Activated naive CD4-positive, alpha-beta T cell treated with anti-CD3 and anti-CD28 coated beads for 36 hours (primary cell): ENCODE data around the gene C1QTNF12. TPM values are rescaled to one million over a fixed set of nuclear protein-coding genes. Genes with fewer than 3 reads are reported as not detected.

ENCODE experiments used
- CTCF ChIA-PET: fragments of 350-600 bp; sonication (Branson Sonifier 250); formaldehyde crosslinking; loops from one replicate; lab custom pipeline; 2021; ENCODE audit warnings: antibody characterized with exemption; lab: Charles Lee
- DNase-seq: peaks from one replicate; pipeline ENCODE4 v3.0.0-alpha.2; 2020
- H3K27ac Mint-ChIP-seq: one replicate; pipeline ENCODE4 v1.8.0; 2021; ENCODE audit warnings: mild to moderate bottlenecking, mixed read lengths
- H3K27me3 Mint-ChIP-seq: one replicate; pipeline ENCODE4 v1.8.0; 2021; ENCODE audit warnings: low read depth, mixed read lengths
- H3K36me3 Mint-ChIP-seq: one replicate; pipeline ENCODE4 v1.8.0; 2021; ENCODE audit warnings: low read depth, mixed read lengths
- H3K4me1 Mint-ChIP-seq: one replicate; pipeline ENCODE4 v1.8.0; 2021; ENCODE audit warnings: low read depth, mixed read lengths
- H3K4me3 Mint-ChIP-seq: one replicate; pipeline ENCODE4 v1.8.0; 2021; ENCODE audit warnings: mild to moderate bottlenecking, moderate library complexity, mixed read lengths
- H3K9me3 Mint-ChIP-seq: one replicate; pipeline ENCODE4 v1.8.0; 2021; ENCODE audit warnings: mixed read lengths
- intact Hi-C: fragments of 100-400 bp; cut with micrococcal nuclease; formaldehyde crosslinking; loops from one replicate; pipeline ENCODE4 v1.15.1; 2023
- total RNA-seq, 2 experiments: library from RNA; stranded (reverse); gene quantifications; one replicate each; pipeline ENCODE4 v1.2.3, GENCODE V29; 2021

Gene C1QTNF12
- total RNA-seq, 2 experiments from 2014 or later: 6.0 to 7.8 TPM

- no peak for DNase-seq
- no peaks in the 10 kb centered on the region for H3K27me3 Mint-ChIP-seq
- intact Hi-C loops: no loop called here
- H3K9me3 Mint-ChIP-seq: no peaks in the 10 kb centered on the region
- peak overlapping the region; percentile 92 for H3K27ac Mint-ChIP-seq
- H3K4me1 Mint-ChIP-seq: peaks cover 40% of the 10 kb centered on the region
- H3K4me3 Mint-ChIP-seq: peak overlapping the region; percentile 59
- CTCF ChIA-PET: interaction anchor here (1.5 kb wide), 1 partner anchor 11 kb away, joined by 3 read pairs; the partner anchor contains the start of gene TNFRSF18
- peaks cover 33% of the 10 kb centered on the region for H3K36me3 Mint-ChIP-seq
These were observed 29.5 kb downstream of the C1QTNF12 start for GRCh38 chr1:1216770-1217620.

- H3K27me3 Mint-ChIP-seq: no peaks in the 10 kb centered on the region
- H3K9me3 Mint-ChIP-seq: no peaks in the 10 kb centered on the region
- H3K36me3 Mint-ChIP-seq: peaks cover 33% of the 10 kb centered on the region
- H3K4me3 Mint-ChIP-seq: peak overlapping the region; percentile 59
- CTCF ChIA-PET: interaction anchor here (0.6 to 1.5 kb wide), 3 partner anchors 10 to 115 kb away, joined by 3 to 4 read pairs (median 3); partner anchors contain the start of gene TNFRSF18
- H3K27ac Mint-ChIP-seq: peak overlapping the region; percentile 92
- peaks cover 42% of the 10 kb centered on the region for H3K4me1 Mint-ChIP-seq
- DNase-seq: no peak
- intact Hi-C loops: loop anchor here (2.0 kb wide), 1 partner anchor 99 kb away; the partner anchor contains the start of gene C1orf159
These were observed 30.5 kb downstream of the C1QTNF12 start for GRCh38 chr1:1215881-1216605.

GRCh38 chr1:1215080-1215676 is 31.3 kb downstream of the C1QTNF12 start:
- peaks cover 46% of the 10 kb centered on the region for H3K4me1 Mint-ChIP-seq
- H3K9me3 Mint-ChIP-seq: no peaks in the 10 kb centered on the region
- peaks cover 32% of the 10 kb centered on the region for H3K36me3 Mint-ChIP-seq
- CTCF ChIA-PET: interaction anchor here (1.0 kb wide), 1 partner anchor 95 kb away, joined by 4 read pairs; no protein-coding TSS in a partner anchor
- peak overlapping the region; percentile 74 for H3K4me3 Mint-ChIP-seq
- H3K27ac Mint-ChIP-seq: peak overlapping the region; percentile 80
- no peak for DNase-seq
- intact Hi-C loops: loop anchor here (2.0 kb wide), 1 partner anchor 98 kb away; the partner anchor contains the start of gene C1orf159
- H3K27me3 Mint-ChIP-seq: no peaks in the 10 kb centered on the region

GRCh38 chr1:1213345-1214265 is 32.9 kb downstream of the C1QTNF12 start, which contains the start of gene TNFRSF4:
TNFRSF4 (minus strand) TSS chr1:1214153; CDS start chr1:1214127, 26 bp downstream.
- intact Hi-C loops: loop anchor here (2.0 kb wide), 1 partner anchor 97 kb away; the partner anchor contains the start of gene C1orf159
- peaks cover 27% of the 10 kb centered on the region for H3K36me3 Mint-ChIP-seq
- H3K4me1 Mint-ChIP-seq: peaks cover 49% of the 10 kb centered on the region

GRCh38 chr1:1212780-1213344 is 33.7 kb downstream of the C1QTNF12 start:
- H3K4me1 Mint-ChIP-seq: peaks cover 50% of the 10 kb centered on the region
- intact Hi-C loops: no loop called here
- H3K4me3 Mint-ChIP-seq: peak overlapping the region; percentile 74
- H3K27ac Mint-ChIP-seq: peak overlapping the region; percentile 30
- peak; percentile 54 for DNase-seq
- H3K36me3 Mint-ChIP-seq: peaks cover 22% of the 10 kb centered on the region
- no peaks in the 10 kb centered on the region for H3K9me3 Mint-ChIP-seq
- H3K27me3 Mint-ChIP-seq: no peaks in the 10 kb centered on the region
- CTCF ChIA-PET: interaction anchor here (1.6 kb wide), 1 partner anchor 91 kb away, joined by 4 read pairs; no protein-coding TSS in a partner anchor

More at GRCh38 chr1:1213345-1214265, 32.9 kb downstream of the C1QTNF12 start, which contains the start of gene TNFRSF4:
- CTCF ChIA-PET: interaction anchor here (1.6 kb wide), 1 partner anchor 92 kb away, joined by 4 read pairs; no protein-coding TSS in a partner anchor
- H3K27me3 Mint-ChIP-seq: no peaks in the 10 kb centered on the region
- peak; percentile 57 for DNase-seq
- no peaks in the 10 kb centered on the region for H3K9me3 Mint-ChIP-seq
- peak within 1 kb of the TSS; percentile 80 for H3K27ac Mint-ChIP-seq
- peak within 1 kb of the TSS; percentile 74 for H3K4me3 Mint-ChIP-seq

GRCh38 chr1:1211541-1212441 is 34.7 kb downstream of the C1QTNF12 start:
- peaks cover 48% of the 10 kb centered on the region for H3K4me1 Mint-ChIP-seq
- H3K4me3 Mint-ChIP-seq: peak overlapping the region; percentile 68
- peaks cover 14% of the 10 kb centered on the region for H3K36me3 Mint-ChIP-seq
- no peak for DNase-seq
- H3K9me3 Mint-ChIP-seq: no peaks in the 10 kb centered on the region
- H3K27me3 Mint-ChIP-seq: no peaks in the 10 kb centered on the region
- CTCF ChIA-PET: interaction anchor here (1.6 kb wide), 1 partner anchor 90 kb away, joined by 4 read pairs; no protein-coding TSS in a partner anchor
- intact Hi-C loops: no loop called here
- H3K27ac Mint-ChIP-seq: peak overlapping the region; percentile 36

DNA sequence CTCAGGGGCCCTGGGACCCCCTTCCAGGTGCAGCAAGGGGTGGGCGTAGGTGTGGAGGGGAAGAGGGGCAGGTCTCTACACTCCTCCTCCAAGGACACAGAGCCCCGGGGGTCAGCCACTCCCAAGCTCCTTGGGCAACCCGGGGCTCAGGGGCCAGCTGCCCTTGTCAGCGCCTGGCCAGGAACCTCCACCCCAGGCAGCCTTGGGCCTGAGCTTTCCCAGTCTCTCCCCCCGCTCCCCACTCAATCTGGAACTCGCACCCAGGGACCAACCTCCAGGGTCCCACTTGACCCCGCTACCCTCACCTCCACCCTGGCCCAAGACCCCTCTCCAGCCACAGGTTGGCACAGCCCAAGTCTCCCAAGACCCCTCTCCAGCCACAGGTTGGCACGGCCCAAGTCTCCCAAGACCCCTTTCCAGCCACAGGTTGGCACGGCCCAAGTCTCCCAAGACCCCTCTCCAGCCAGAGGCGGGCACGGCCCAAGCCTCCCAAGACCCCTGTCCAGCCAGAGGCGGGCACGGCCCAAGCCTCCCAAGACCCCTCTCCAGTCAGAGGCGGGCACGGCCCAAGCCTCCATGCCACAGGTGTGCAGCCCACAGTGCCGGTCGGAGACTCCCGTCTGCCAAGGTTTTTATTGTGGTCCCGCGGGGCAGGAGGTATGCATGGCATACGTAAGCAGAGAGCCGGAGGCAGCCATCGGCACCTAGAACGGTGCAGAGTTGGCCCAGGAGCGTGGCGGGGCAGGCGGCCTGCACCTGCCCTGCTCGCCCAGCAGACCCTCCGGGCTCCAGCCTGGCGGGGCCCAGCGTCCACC is 35.6 kb downstream of the C1QTNF12 start:
- intact Hi-C loops: no loop called here

GRCh38 chr1:1208713-1209433 is 37.6 kb downstream of the C1QTNF12 start:
- Mint-ChIP-seq H3K4me3 (peak overlapping the region; percentile 80), H3K9me3 (no peaks in the 10 kb centered on the region), H3K4me1 (peaks cover 34% of the 10 kb centered on the region), H3K36me3 (peaks cover 9% of the 10 kb centered on the region), H3K27me3 (no peaks in the 10 kb centered on the region), H3K27ac (peak overlapping the region; percentile 89)
- CTCF ChIA-PET: interaction anchor here (0.7 kb wide), 1 partner anchor 326 kb away, joined by 3 read pairs; no protein-coding TSS in a partner anchor
- DNase-seq: peak; percentile 66
- intact Hi-C loops: loop anchor here (2.0 kb wide), 4 partner anchors 22 to 144 kb away; no protein-coding TSS in a partner anchor

More for the DNA sequence above, 35.6 kb downstream of the C1QTNF12 start:
- DNase-seq: no peak
- H3K27me3 Mint-ChIP-seq: no peaks in the 10 kb centered on the region
- H3K9me3 Mint-ChIP-seq: no peaks in the 10 kb centered on the region
- peak overlapping the region; percentile 54 for H3K4me3 Mint-ChIP-seq
- CTCF ChIA-PET: no interaction called here
- peak overlapping the region; percentile 41 for H3K27ac Mint-ChIP-seq
- peaks cover 47% of the 10 kb centered on the region for H3K4me1 Mint-ChIP-seq
- H3K36me3 Mint-ChIP-seq: peaks cover 9% of the 10 kb centered on the region

- H3K36me3 Mint-ChIP-seq: peaks cover 9% of the 10 kb centered on the region
- CTCF ChIA-PET: no interaction called here
- no peaks in the 10 kb centered on the region for H3K27me3 Mint-ChIP-seq
- H3K4me3 Mint-ChIP-seq: no peak overlapping the region
- no peaks in the 10 kb centered on the region for H3K9me3 Mint-ChIP-seq
- H3K4me1 Mint-ChIP-seq: peaks cover 34% of the 10 kb centered on the region
- peak overlapping the region; percentile 89 for H3K27ac Mint-ChIP-seq
- intact Hi-C loops: no loop called here
- no peak for DNase-seq
These were observed 39.0 kb downstream of the C1QTNF12 start for GRCh38 chr1:1207571-1207892.
